A549 treated with AZD9567 at 1 μM for 4 hours (cell line): ENCODE results near the gene MAML1. TPM values are rescaled to one million over a fixed set of nuclear protein-coding genes. Genes with fewer than 3 reads are reported as not detected.

Experiments
- total RNA-seq: library from RNA; stranded (reverse); fragments of 200-300 nt; extraction: Qiagen RNA extraction; gene quantifications from 5 replicates; pipeline ENCODE4 v1.2.3, GENCODE V29; 2022; ENCODE audit not compliant: insufficient read depth

The MAML1 gene
- 17.6 to 41.2 TPM (median 20.7 TPM) in 5 replicates for total RNA-seq

GRCh38 chr5:179732412-179732917 lies at the start of gene MAML1:
MAML1 (plus strand) TSS chr5:179732822; CDS start chr5:179733113, 291 bp downstream.

GRCh38 chr5:179698935-179699615 lies 33.5 kb upstream of the MAML1 start, which contains the start of gene CANX:
CANX (plus strand) TSS chr5:179698967; CDS start chr5:179705682, 6,715 bp downstream.

GRCh38 chr5:179793468-179794139 lies 61.0 kb downstream of the MAML1 start, which contains the start of gene LTC4S:
LTC4S (plus strand) TSS chr5:179793986; CDS start chr5:179794081, 95 bp downstream.

GRCh38 chr5:179806250-179807048 lies 73.8 kb downstream of the MAML1 start, which contains the start of gene MGAT4B:
MGAT4B (minus strand) TSS chr5:179806866; CDS start chr5:179806583, 283 bp downstream.

GRCh38 chr5:179820483-179821297 lies 88.1 kb downstream of the MAML1 start, which contains the start of gene SQSTM1:
SQSTM1 (plus strand) TSS chr5:179820905; CDS start chr5:179820937, 32 bp downstream.

Other genes starting within 250 kb of the MAML1 start
- 26.7 to 31.4 TPM (median 29.1 TPM) in 5 replicates for gene RUFY1, start 182.3 kb upstream of the MAML1 start, total RNA-seq
- gene HNRNPH1, start 109.2 kb upstream of the MAML1 start, total RNA-seq: 480 to 671 TPM (median 491 TPM) in 5 replicates
- not detected in 5 replicates for gene CBY3, start 51.8 kb upstream of the MAML1 start, total RNA-seq
- gene CANX, start 33.9 kb upstream of the MAML1 start, total RNA-seq: 336 to 487 TPM (median 351 TPM) in 5 replicates
- gene LTC4S, start 61.2 kb downstream of the MAML1 start, total RNA-seq: 0.21 to 0.42 TPM (median 0.39 TPM) in 3 of 5 replicates, not detected in the others
- 175 to 217 TPM (median 208 TPM) in 5 replicates for gene MGAT4B, start 74.0 kb downstream of the MAML1 start, total RNA-seq
- 877 to 1,506 TPM (median 1,009 TPM) in 5 replicates for gene SQSTM1, start 88.1 kb downstream of the MAML1 start, total RNA-seq
- 14.6 to 27.9 TPM (median 26.5 TPM) in 5 replicates for gene MRNIP, start 126.0 kb downstream of the MAML1 start, total RNA-seq
- 57.2 to 66.3 TPM (median 66.0 TPM) in 5 replicates for gene TBC1D9B, start 175.1 kb downstream of the MAML1 start, total RNA-seq